ENCODE results near the gene ST8SIA2.

DNA sequence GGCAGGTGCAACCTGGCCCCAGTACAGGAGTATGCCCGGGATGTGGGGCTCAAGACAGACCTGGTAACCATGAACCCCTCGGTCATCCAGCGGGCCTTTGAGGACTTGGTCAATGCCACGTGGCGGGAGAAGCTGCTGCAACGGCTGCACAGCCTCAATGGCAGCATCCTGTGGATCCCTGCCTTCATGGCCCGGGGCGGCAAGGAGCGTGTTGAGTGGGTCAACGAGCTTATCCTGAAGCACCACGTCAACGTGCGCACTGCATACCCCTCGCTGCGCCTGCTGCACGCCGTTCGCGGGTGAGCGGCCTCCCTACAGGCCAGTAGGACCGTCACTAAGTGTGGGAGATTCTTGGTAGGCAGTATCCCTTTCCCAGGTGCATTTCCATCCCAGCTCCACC, 51.0 kb downstream of the ST8SIA2 start:
- TF ChIP-seq, protein P1, sequence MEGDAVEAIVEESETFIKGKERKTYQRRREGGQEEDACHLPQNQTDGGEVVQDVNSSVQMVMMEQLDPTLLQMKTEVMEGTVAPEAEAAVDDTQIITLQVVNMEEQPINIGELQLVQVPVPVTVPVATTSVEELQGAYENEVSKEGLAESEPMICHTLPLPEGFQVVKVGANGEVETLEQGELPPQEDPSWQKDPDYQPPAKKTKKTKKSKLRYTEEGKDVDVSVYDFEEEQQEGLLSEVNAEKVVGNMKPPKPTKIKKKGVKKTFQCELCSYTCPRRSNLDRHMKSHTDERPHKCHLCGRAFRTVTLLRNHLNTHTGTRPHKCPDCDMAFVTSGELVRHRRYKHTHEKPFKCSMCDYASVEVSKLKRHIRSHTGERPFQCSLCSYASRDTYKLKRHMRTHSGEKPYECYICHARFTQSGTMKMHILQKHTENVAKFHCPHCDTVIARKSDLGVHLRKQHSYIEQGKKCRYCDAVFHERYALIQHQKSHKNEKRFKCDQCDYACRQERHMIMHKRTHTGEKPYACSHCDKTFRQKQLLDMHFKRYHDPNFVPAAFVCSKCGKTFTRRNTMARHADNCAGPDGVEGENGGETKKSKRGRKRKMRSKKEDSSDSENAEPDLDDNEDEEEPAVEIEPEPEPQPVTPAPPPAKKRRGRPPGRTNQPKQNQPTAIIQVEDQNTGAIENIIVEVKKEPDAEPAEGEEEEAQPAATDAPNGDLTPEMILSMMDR (IDR thresholded peaks at IDR 0.05) = no peak
- TF ChIP-seq POLR2A (IDR thresholded peaks at IDR 0.05) = no peak
- no peak for TF ChIP-seq POLR2AphosphoS5 (IDR thresholded peaks at IDR 0.05)
